Measurements from ENCODE around the gene ARMH4.

Gene ARMH4

DNA sequence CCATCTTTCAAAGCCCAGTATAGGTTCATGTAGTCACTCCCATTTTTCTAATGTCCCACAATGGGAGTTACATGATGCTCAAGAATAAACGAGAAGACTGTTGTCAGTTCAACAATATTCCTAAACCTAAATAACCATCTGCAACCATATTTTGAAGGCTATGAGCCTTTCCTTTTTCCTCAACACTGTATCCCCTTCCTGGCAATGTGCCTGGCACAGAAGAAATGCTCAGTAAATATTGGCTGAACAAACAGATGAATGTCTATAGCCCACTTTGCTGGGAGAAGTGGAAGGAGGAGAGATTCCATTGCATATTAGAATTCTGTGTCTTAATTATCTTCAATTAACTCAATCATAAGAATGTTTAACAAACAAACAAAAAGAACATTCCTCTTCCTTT lies 6.1 kb downstream of the ARMH4 start:
- H3K4me3 ChIP-seq (ENCODE audit: low read depth in 1 of 2, low read length in 2 of 2), result no peak overlapping the region
- H3K36me3 ChIP-seq (ENCODE audit: insufficient read depth, low read length), result no peaks in the 10 kb centered on the region
- H4K20me1 ChIP-seq (ENCODE audit: insufficient read depth, low read length), result no peaks in the 10 kb centered on the region
- H3K4me2 ChIP-seq (ENCODE audit: insufficient read depth, low read length), result no peak overlapping the region
- ATAC-seq (ENCODE audit: insufficient read depth, low read depth) (no peak), DNase-seq (no peak)
- no peak for TF ChIP-seq EZH2 (IDR thresholded peaks at IDR 0.05; ENCODE audit: borderline replicate concordance, low read depth, low read length, severe bottlenecking)
- TF ChIP-seq, protein P1, sequence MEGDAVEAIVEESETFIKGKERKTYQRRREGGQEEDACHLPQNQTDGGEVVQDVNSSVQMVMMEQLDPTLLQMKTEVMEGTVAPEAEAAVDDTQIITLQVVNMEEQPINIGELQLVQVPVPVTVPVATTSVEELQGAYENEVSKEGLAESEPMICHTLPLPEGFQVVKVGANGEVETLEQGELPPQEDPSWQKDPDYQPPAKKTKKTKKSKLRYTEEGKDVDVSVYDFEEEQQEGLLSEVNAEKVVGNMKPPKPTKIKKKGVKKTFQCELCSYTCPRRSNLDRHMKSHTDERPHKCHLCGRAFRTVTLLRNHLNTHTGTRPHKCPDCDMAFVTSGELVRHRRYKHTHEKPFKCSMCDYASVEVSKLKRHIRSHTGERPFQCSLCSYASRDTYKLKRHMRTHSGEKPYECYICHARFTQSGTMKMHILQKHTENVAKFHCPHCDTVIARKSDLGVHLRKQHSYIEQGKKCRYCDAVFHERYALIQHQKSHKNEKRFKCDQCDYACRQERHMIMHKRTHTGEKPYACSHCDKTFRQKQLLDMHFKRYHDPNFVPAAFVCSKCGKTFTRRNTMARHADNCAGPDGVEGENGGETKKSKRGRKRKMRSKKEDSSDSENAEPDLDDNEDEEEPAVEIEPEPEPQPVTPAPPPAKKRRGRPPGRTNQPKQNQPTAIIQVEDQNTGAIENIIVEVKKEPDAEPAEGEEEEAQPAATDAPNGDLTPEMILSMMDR (IDR thresholded peaks at IDR 0.05; ENCODE audit: borderline replicate concordance, extremely low read depth, low read length, poor library complexity, severe bottlenecking), result no peak
- H3K79me2 ChIP-seq (ENCODE audit: insufficient read depth, low read length), result no peaks in the 10 kb centered on the region
- no peaks in the 10 kb centered on the region for H3K9me3 ChIP-seq (ENCODE audit: insufficient read depth, low read length, severe bottlenecking)
- no peak overlapping the region for H2AFZ ChIP-seq (ENCODE audit: low read depth, low read length)
- no peak overlapping the region for H3K9ac ChIP-seq (ENCODE audit: low read depth, low read length)
- H3K4me1 ChIP-seq (ENCODE audit: insufficient read depth, low read length), result no peaks in the 10 kb centered on the region
- H3K27me3 ChIP-seq (ENCODE audit: insufficient read depth, low read length, poor library complexity), result peaks cover 36% of the 10 kb centered on the region
- no peak overlapping the region for H3K27ac ChIP-seq (ENCODE audit: low read length)

GRCh38 chr14:58143106-58143505 lies 8.9 kb downstream of the ARMH4 start:
- H3K9ac ChIP-seq (ENCODE audit: low read depth, low read length), result no peak overlapping the region
- H3K79me2 ChIP-seq (ENCODE audit: insufficient read depth, low read length), result no peaks in the 10 kb centered on the region
- H3K4me1 ChIP-seq (ENCODE audit: insufficient read depth, low read length), result no peaks in the 10 kb centered on the region
- DNase-seq (no peak), ATAC-seq (ENCODE audit: insufficient read depth, low read depth) (no peak)
- TF ChIP-seq, protein P1 (IDR thresholded peaks at IDR 0.05; ENCODE audit: borderline replicate concordance, extremely low read depth, low read length, poor library complexity, severe bottlenecking), result no peak
- TF ChIP-seq EZH2 (IDR thresholded peaks at IDR 0.05; ENCODE audit: borderline replicate concordance, low read depth, low read length, severe bottlenecking), result no peak
- peaks cover 16% of the 10 kb centered on the region for H3K27me3 ChIP-seq (ENCODE audit: insufficient read depth, low read length, poor library complexity)
- H2AFZ ChIP-seq (ENCODE audit: low read depth, low read length), result no peak overlapping the region
- no peak overlapping the region for H3K4me3 ChIP-seq (ENCODE audit: low read depth in 1 of 2, low read length in 2 of 2)
- H3K4me2 ChIP-seq (ENCODE audit: insufficient read depth, low read length), result no peak overlapping the region
- no peak overlapping the region for H3K27ac ChIP-seq (ENCODE audit: low read length)
- H3K36me3 ChIP-seq (ENCODE audit: insufficient read depth, low read length), result no peaks in the 10 kb centered on the region
- no peaks in the 10 kb centered on the region for H4K20me1 ChIP-seq (ENCODE audit: insufficient read depth, low read length)
- no peaks in the 10 kb centered on the region for H3K9me3 ChIP-seq (ENCODE audit: insufficient read depth, low read length, severe bottlenecking)

- TF ChIP-seq, protein P1 (IDR thresholded peaks at IDR 0.05; ENCODE audit: borderline replicate concordance, extremely low read depth, low read length, poor library complexity, severe bottlenecking), result no peak
- TF ChIP-seq EZH2 (IDR thresholded peaks at IDR 0.05; ENCODE audit: borderline replicate concordance, low read depth, low read length, severe bottlenecking), result no peak
- Histone ChIP-seq H2AFZ (ENCODE audit: low read depth, low read length) (no peak overlapping the region), H4K20me1 (ENCODE audit: insufficient read depth, low read length) (no peaks in the 10 kb centered on the region), H3K4me2 (ENCODE audit: insufficient read depth, low read length) (no peak overlapping the region), H3K9ac (ENCODE audit: low read depth, low read length) (no peak overlapping the region), H3K36me3 (ENCODE audit: insufficient read depth, low read length) (no peaks in the 10 kb centered on the region), H3K4me3 (ENCODE audit: low read depth in 1 of 2, low read length in 2 of 2) (no peak overlapping the region), H3K79me2 (ENCODE audit: insufficient read depth, low read length) (no peaks in the 10 kb centered on the region), H3K4me1 (ENCODE audit: insufficient read depth, low read length) (no peaks in the 10 kb centered on the region), H3K27ac (ENCODE audit: low read length) (no peak overlapping the region), H3K9me3 (ENCODE audit: insufficient read depth, low read length, severe bottlenecking) (no peaks in the 10 kb centered on the region), H3K27me3 (ENCODE audit: insufficient read depth, low read length, poor library complexity) (peaks cover 17% of the 10 kb centered on the region)
- DNase-seq (no peak), ATAC-seq (ENCODE audit: insufficient read depth, low read depth) (no peak)
These were observed 10.1 kb downstream of the ARMH4 start for GRCh38 chr14:58141893-58142292.

Data from DND-41 (cell line).